ENCODE results near the gene CPNE2. TPM values are rescaled to one million over a fixed set of nuclear protein-coding genes. Genes with fewer than 3 reads are reported as not detected.

The CPNE2 gene
- total and polyA plus RNA-seq, 10 of the 15 experiments (the other 5 are each of a cell fraction or from before 2014, with no cell fraction given), result 3.1 to 22.1 (median 9.9) TPM

- POLR2A ChIA-PET, result interaction anchor here (0.6 kb wide), 1 partner anchor 156 kb away, joined by 4 read pairs; no protein-coding TSS in a partner anchor
- CTCF ChIA-PET, result no interaction called here
- H4K20me1 ChIP-seq (ENCODE audit: control insufficient read depth, insufficient read depth), result no peaks in the 10 kb centered on the region
These were observed 34.0 kb upstream of the CPNE2 start for GRCh38 chr16:57058291-57058861.

More at GRCh38 chr16:57058291-57058861, 34.0 kb upstream of the CPNE2 start:
- no TSS peak for BruUV-seq (replicated peaks)
- ChIA-PET SMC1A (ENCODE audit: uncharacterized antibody, unreplicated experiment) (no interaction called here), RAD21 (ENCODE audit: unreplicated experiment) (no interaction called here)
- Histone ChIP-seq H3K4me1 (ENCODE audit: control insufficient read depth, insufficient read depth, low read length) (no peaks in the 10 kb centered on the region), H3K9ac (ENCODE audit: control insufficient read depth, insufficient read depth, low read length) (no peak overlapping the region), H3K79me2 (ENCODE audit: control insufficient read depth, insufficient read depth, low read length) (no peaks in the 10 kb centered on the region), H3K36me3 (ENCODE audit: control insufficient read depth in 2 of 2, insufficient read depth in 2 of 2, low read length in 1 of 2) (peaks cover 18 to 23% of the 10 kb centered on the region in 2 experiments; a peak in 3 of 4 replicates), H3K9me3 (replicated peaks; ENCODE audit: control insufficient read depth, insufficient read depth, low read length) (no peaks in the 10 kb centered on the region), H3K27ac (ENCODE audit: control insufficient read depth, insufficient read depth) (no peak overlapping the region), H3K4me3 (no peak overlapping the region), H3K27me3 (replicated peaks in 1 of 2; ENCODE audit: control insufficient read depth in 2 of 2, insufficient read depth in 2 of 2, low read length in 1 of 2) (no peaks in the 10 kb centered on the region), H3K4me2 (ENCODE audit: control insufficient read depth, insufficient read depth) (no peak overlapping the region), H2AFZ (ENCODE audit: control insufficient read depth, low read depth, low read length) (no peak overlapping the region)
- no peak for ATAC-seq
- WGBS (ENCODE audit: insufficient coverage, insufficient replicate concordance, low lambda C conversion rate, missing lambda C conversion rate), result 56% methylated on average over 9 of the region's 9 CpGs
- in situ Hi-C loops (cut with MboI) (no loop called here), intact Hi-C loops (cut with micrococcal nuclease; ENCODE audit: unreplicated experiment) (no loop called here)
- TF ChIP-seq SP1 (IDR thresholded peaks at IDR 0.05; ENCODE audit: low read depth, low read length), result no peak
- no peak for TF ChIP-seq CEBPB (IDR thresholded peaks at IDR 0.05; ENCODE audit: borderline replicate concordance in 1 of 2, low read depth in 2 of 2, low read length in 2 of 2)
- TF ChIP-seq MAX (IDR thresholded peaks at IDR 0.05; ENCODE audit: low read depth, low read length), result no peak
- no peak for TF ChIP-seq CBFB (IDR thresholded peaks at IDR 0.05; ENCODE audit: low read depth)
- no peak for TF ChIP-seq FOXM1 (IDR thresholded peaks at IDR 0.05; ENCODE audit: low read depth, low read length)
- TF ChIP-seq HCFC1 (IDR thresholded peaks at IDR 0.05; ENCODE audit: low read length), result no peak
- TF ChIP-seq ATF7 (IDR thresholded peaks at IDR 0.05; ENCODE audit: low read depth), result no peak
- no peak for TF ChIP-seq NBN (IDR thresholded peaks at IDR 0.05)
- TF ChIP-seq RELB (IDR thresholded peaks at IDR 0.05; ENCODE audit: low read depth), result no peak
- TF ChIP-seq ZZZ3 (IDR thresholded peaks at IDR 0.05; ENCODE audit: control insufficient read depth, insufficient read length, low read depth), result no peak
- TF ChIP-seq MEF2B (IDR thresholded peaks at IDR 0.05; ENCODE audit: partially characterized antibody, poor library complexity, severe bottlenecking), result no peak
- no peak for TF ChIP-seq YBX1 (IDR thresholded peaks at IDR 0.05)
- no peak for TF ChIP-seq REST (IDR thresholded peaks at IDR 0.05; ENCODE audit: low read depth, low read length)
- TF ChIP-seq SREBF2 (IDR thresholded peaks at IDR 0.05; ENCODE audit: low read length), result no peak
- TF ChIP-seq TBL1XR1 (IDR thresholded peaks at IDR 0.05; ENCODE audit: low read depth, low read length), result no peak
- no peak for TF ChIP-seq EZH2 (IDR thresholded peaks at IDR 0.05; ENCODE audit: borderline replicate concordance, control insufficient read depth, low read depth, low read length)
- TF ChIP-seq POU2F2 (IDR thresholded peaks at IDR 0.05; ENCODE audit: borderline replicate concordance, low read depth, low read length), result no peak
- no peak for DNase-seq (ENCODE audit: low read depth, low spot score)
- FAIRE-seq, result no peak
